KMS-11 (cell line): ENCODE results near the gene KDM4B.

Experiments
- H2AFZ ChIP-seq: fragments of 200-600 bp; sonication (generic); 2 replicates; pipeline ENCODE4 v1.6.1; 2016; ENCODE audit warnings: antibody characterized with exemption, mixed run types, low read depth
- H3K27ac ChIP-seq: fragments of 200-600 bp; sonication (generic); 2 replicates; pipeline ENCODE4 v1.6.1; 2016; ENCODE audit warnings: mild to moderate bottlenecking, mixed run types
- H3K27me3 ChIP-seq: fragments of 200-600 bp; sonication (generic); 2 replicates; pipeline ENCODE4 v1.6.1; 2017; ENCODE audit warnings: mild to moderate bottlenecking, low read depth, mixed run types, moderate library complexity; ENCODE audit not compliant: insufficient read depth
- H3K36me3 ChIP-seq: fragments of 200-600 bp; sonication (generic); 2 replicates; pipeline ENCODE4 v1.6.1; 2017; ENCODE audit warnings: mild to moderate bottlenecking, mixed run types; ENCODE audit not compliant: insufficient read depth
- H3K4me1 ChIP-seq: fragments of 200-600 bp; sonication (generic); 2 replicates; pipeline ENCODE4 v1.6.1; 2016; ENCODE audit warnings: mild to moderate bottlenecking, low read depth, mixed run types; ENCODE audit not compliant: poor library complexity, severe bottlenecking
- H3K4me2 ChIP-seq: fragments of 200-600 bp; sonication (generic); 2 replicates; pipeline ENCODE4 v1.7.0; 2016; ENCODE audit warnings: mild to moderate bottlenecking, mixed run types
- H3K4me3 ChIP-seq: fragments of 200-600 bp; sonication (generic); IDR thresholded peaks from 2 replicates; pipeline ENCODE4 v1.6.1; 2017; ENCODE audit warnings: low read depth, low read length, mixed read lengths; ENCODE audit not compliant: insufficient read depth
- H3K79me2 ChIP-seq: fragments of 200-600 bp; sonication (generic); 2 replicates; pipeline ENCODE4 v1.6.1; 2016; ENCODE audit warnings: low read depth, mixed run types; ENCODE audit not compliant: insufficient read depth
- H3K9ac ChIP-seq: fragments of 200-600 bp; sonication (generic); 2 replicates; pipeline ENCODE4 v1.6.1; 2016; ENCODE audit warnings: mild to moderate bottlenecking, mixed run types
- H4K20me1 ChIP-seq: fragments of 200-600 bp; sonication (generic); 2 replicates; pipeline ENCODE4 v1.6.1; 2016; ENCODE audit warnings: mild to moderate bottlenecking, mixed run types; ENCODE audit not compliant: insufficient read depth
- CTCF ChIP-seq: fragments of 200-600 bp; sonication (generic); conservative IDR thresholded peaks from 2 replicates; pipeline ENCODE4 v1.6.1; 2017; ENCODE audit warnings: low read depth, mild to moderate bottlenecking, antibody characterized with exemption, low read length, moderate library complexity, mixed read lengths

The KDM4B gene

GRCh38 chr19:5179256-5179655, 210.3 kb downstream of the KDM4B start:
- H3K9ac ChIP-seq: no peak overlapping the region
- H3K27ac ChIP-seq: no peak overlapping the region
- no peak overlapping the region for H2AFZ ChIP-seq
- H3K36me3 ChIP-seq: no peaks in the 10 kb centered on the region
- no peak overlapping the region for H3K4me2 ChIP-seq
- no peak for TF ChIP-seq CTCF
- H3K27me3 ChIP-seq: peaks cover 56% of the 10 kb centered on the region
- H4K20me1 ChIP-seq: no peaks in the 10 kb centered on the region
- H3K4me3 ChIP-seq: no peak overlapping the region
- no peaks in the 10 kb centered on the region for H3K4me1 ChIP-seq
- no peaks in the 10 kb centered on the region for H3K79me2 ChIP-seq

- Histone ChIP-seq H4K20me1 (no peaks in the 10 kb centered on the region), H3K9ac (no peak overlapping the region), H3K4me1 (no peaks in the 10 kb centered on the region), H3K79me2 (no peaks in the 10 kb centered on the region), H3K27me3 (peaks cover 59% of the 10 kb centered on the region), H3K36me3 (no peaks in the 10 kb centered on the region), H3K4me2 (no peak overlapping the region), H3K4me3 (no peak overlapping the region), H3K27ac (no peak overlapping the region), H2AFZ (no peak overlapping the region)
- no peak for TF ChIP-seq CTCF
Observed at GRCh38 chr19:5181329-5181728, 212.4 kb downstream of the KDM4B start.

GRCh38 chr19:5182751-5183150, 213.8 kb downstream of the KDM4B start:
- H4K20me1 ChIP-seq: no peaks in the 10 kb centered on the region
- no peak overlapping the region for H3K4me3 ChIP-seq
- H3K79me2 ChIP-seq: no peaks in the 10 kb centered on the region
- no peak overlapping the region for H3K9ac ChIP-seq
- TF ChIP-seq CTCF: no peak
- no peak overlapping the region for H3K27ac ChIP-seq
- no peaks in the 10 kb centered on the region for H3K4me1 ChIP-seq
- no peak overlapping the region for H2AFZ ChIP-seq
- H3K4me2 ChIP-seq: no peak overlapping the region
- peaks cover 47% of the 10 kb centered on the region for H3K27me3 ChIP-seq
- no peaks in the 10 kb centered on the region for H3K36me3 ChIP-seq

GRCh38 chr19:5183616-5184015, 214.7 kb downstream of the KDM4B start:
- TF ChIP-seq CTCF: no peak
- H3K4me2 ChIP-seq: no peak overlapping the region

More at GRCh38 chr19:5183616-5184015, 214.7 kb downstream of the KDM4B start:
- Histone ChIP-seq H3K4me3 (no peak overlapping the region), H3K9ac (no peak overlapping the region), H3K79me2 (no peaks in the 10 kb centered on the region), H3K27me3 (peaks cover 44% of the 10 kb centered on the region), H4K20me1 (no peaks in the 10 kb centered on the region), H2AFZ (no peak overlapping the region), H3K27ac (no peak overlapping the region), H3K4me1 (no peaks in the 10 kb centered on the region), H3K36me3 (no peaks in the 10 kb centered on the region)
